ENCODE data around the gene CACNA1H. TPM values are rescaled to one million over a fixed set of nuclear protein-coding genes. Genes with fewer than 3 reads are reported as not detected.

Gene CACNA1H
- total RNA-seq, 2 donors from 2014 or later = 0.68 to 1.7 TPM

GRCh38 chr16:1160773-1161348 lies 8.0 kb downstream of the CACNA1H start:
- ATAC-seq = no peak
- H3K27ac Mint-ChIP-seq = no peak overlapping the region
- DNase-seq (ENCODE audit: low spot score in 2 of 2) = no peak
- no peaks in the 10 kb centered on the region for H3K36me3 Mint-ChIP-seq
- H3K9me3 Mint-ChIP-seq = no peaks in the 10 kb centered on the region

- Mint-ChIP-seq H3K36me3 (no peaks in the 10 kb centered on the region), H3K9me3 (no peaks in the 10 kb centered on the region), H3K27ac (no peak overlapping the region)
- ATAC-seq (no peak), DNase-seq (ENCODE audit: low spot score in 2 of 2) (no peak)
Measured at GRCh38 chr16:1162701-1163566, 10.0 kb downstream of the CACNA1H start.

GRCh38 chr16:1163567-1164055 lies 10.7 kb downstream of the CACNA1H start:
- Mint-ChIP-seq H3K36me3 (no peaks in the 10 kb centered on the region), H3K27ac (no peak overlapping the region), H3K9me3 (no peaks in the 10 kb centered on the region)
- DNase-seq (ENCODE audit: low spot score in 2 of 2) (no peak), ATAC-seq (no peak)

DNA sequence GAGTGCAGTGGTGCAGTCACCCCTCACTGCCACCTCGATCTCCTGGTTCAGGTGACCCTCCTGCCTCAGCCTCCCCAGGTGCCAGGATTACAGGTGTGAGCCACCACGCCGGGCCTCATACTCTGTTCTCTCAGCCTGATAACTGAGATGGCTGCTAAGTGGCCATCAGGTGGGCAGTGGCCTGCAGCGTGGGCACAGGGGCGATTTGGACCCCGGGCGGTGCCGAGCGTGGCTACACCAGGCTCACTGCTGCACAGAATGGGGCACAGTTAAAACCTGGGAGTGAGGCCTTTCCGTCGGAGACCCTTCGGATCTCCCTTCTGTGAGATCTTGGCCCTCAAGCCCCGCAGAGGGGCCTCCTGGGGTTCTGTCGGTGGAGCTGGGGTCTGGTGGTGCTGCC lies 11.5 kb downstream of the CACNA1H start:
- Mint-ChIP-seq H3K27ac (no peak overlapping the region), H3K36me3 (no peaks in the 10 kb centered on the region), H3K9me3 (no peaks in the 10 kb centered on the region)
- ATAC-seq = no peak
- no peak for DNase-seq (ENCODE audit: low spot score in 2 of 2)

DNA sequence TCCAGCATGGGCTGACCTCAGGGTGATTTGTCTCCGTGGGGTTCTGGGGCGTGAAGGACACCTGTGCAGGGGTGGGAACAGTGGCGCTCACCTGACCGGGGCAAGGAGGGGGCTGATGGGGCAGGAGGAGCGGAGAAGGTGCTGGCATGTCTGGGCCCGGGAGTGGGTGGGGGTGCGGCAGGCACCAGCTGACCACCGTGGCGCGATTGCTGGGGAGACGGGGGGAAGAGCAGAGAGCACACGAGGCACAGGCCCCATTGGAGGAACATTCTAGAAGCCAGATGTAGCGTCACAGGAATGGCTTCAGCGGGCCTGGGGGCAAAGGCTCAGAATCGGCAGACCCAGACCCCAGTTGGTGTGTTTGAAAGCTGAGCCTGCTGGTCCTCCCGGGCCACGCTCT lies 12.1 kb downstream of the CACNA1H start:
- no peak overlapping the region for H3K27ac Mint-ChIP-seq
- H3K9me3 Mint-ChIP-seq = no peaks in the 10 kb centered on the region
- ATAC-seq = no peak
- H3K36me3 Mint-ChIP-seq = no peaks in the 10 kb centered on the region
- DNase-seq (ENCODE audit: low spot score in 2 of 2) = no peak

- ATAC-seq (no peak), DNase-seq (ENCODE audit: low spot score in 2 of 2) (no peak)
- H3K36me3 Mint-ChIP-seq = no peaks in the 10 kb centered on the region
- H3K9me3 Mint-ChIP-seq = no peaks in the 10 kb centered on the region
- H3K27ac Mint-ChIP-seq = peak overlapping the region in 1 of 2 donors; percentile 68
Measured at GRCh38 chr16:1165511-1165910, 12.6 kb downstream of the CACNA1H start.

DNA sequence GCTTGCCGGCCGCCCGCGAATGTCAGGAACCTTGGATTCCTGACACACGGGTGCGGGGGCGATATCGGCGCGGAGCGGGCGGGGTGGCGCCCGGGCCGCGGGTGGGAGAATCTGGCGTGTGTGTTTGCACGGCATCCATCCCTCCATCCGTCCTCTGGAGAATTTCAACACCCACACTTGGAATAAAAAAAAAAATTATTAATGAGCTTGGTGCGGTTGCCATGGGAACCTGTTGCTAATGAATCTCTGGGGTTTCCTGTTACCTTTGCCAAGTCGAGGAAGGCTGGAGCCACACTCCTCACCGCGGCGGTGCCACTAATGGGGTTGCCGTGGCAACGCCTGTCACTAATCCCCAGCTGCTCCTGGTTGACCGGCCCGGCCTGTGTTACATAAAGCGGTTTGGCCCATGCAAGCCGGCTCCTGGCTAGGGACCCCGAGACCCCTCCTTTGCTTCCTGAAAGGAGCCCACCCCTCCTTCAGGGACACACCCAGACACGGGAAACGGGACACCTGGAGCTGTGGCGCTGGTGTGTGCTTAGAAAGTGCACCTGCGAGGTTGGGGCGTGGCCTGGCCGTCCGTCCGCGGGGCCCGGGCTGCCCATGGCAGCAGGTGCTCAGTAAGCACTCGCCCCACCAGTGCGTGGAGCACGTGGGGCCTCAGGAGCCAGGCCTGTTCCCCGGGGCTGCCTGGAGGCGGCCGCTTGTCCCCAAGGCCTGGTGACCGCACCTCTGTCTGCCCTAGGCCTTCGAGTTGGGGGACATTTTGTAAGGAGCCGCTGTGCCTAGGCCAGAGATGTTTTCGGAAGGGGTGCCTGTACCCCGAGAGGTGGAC lies 14.6 kb downstream of the CACNA1H start:
- Mint-ChIP-seq H3K9me3 (no peaks in the 10 kb centered on the region), H3K36me3 (no peaks in the 10 kb centered on the region), H3K27ac (no peak overlapping the region)
- ATAC-seq (no peak), DNase-seq (ENCODE audit: low spot score in 2 of 2) (no peak)

DNA sequence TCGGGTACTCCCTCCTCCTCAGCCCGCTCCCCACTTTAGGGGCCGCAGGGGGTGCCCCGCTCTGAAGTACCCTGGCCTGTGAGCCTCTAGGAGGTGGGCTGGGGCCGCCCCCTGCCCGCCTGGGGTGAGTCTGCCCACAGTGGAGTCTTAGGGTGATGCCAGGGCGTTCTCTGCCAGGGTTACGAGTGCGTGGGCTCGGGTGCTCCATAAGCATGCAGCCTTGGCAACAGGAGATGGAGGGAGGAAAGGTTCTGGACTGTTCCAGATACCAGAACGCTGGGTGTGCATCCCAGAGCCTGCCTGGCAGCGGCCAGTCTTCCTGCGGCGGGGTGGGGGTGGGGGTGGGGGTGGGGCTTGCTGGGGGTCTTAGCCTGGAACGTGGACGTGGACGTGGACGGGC lies 15.9 kb downstream of the CACNA1H start:
- no peaks in the 10 kb centered on the region for H3K36me3 Mint-ChIP-seq
- DNase-seq (ENCODE audit: low spot score in 2 of 2) = no peak
- no peaks in the 10 kb centered on the region for H3K9me3 Mint-ChIP-seq
- no peak overlapping the region for H3K27ac Mint-ChIP-seq
- ATAC-seq = no peak

DNA sequence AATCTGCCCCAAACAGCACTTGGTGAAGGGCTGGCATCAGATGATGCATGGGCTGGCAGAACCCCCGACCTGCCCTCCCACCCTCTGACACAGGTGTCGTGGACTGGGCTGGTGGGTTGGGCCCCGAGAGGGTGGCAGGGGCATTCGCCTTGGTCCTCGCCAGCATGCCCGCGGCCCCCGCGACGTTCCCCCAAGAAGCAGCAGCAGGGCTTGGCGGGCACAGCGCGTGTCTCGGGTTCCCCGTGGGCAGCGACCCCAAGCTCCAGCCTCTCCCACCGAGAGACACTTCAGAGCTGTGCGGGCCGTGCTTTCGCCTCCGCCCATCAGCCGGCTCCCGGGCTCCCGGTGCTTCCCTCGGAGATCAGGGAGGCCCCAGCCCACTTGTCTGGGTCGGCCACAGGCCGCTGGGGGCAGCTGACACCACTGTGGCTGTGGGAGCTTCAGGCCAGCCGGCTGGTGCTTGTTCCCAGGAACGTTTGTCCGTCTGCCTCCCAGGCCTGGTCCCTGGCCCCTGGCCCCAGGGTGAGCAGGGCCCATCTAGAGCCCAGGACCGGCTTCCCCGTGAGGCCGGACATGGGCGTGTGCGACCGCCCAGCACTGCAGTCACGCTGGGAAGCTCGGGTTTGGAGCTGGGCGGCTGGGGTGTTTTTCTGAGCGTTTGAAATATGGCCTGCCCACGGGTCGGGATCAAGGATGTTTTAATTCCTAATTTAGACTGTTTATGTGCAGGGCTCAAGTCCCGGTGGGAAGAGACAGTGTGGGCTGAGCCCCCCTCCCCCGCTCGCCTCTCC lies 16.6 kb downstream of the CACNA1H start:
- no peak overlapping the region for H3K27ac Mint-ChIP-seq
- no peak for DNase-seq (ENCODE audit: low spot score in 2 of 2)
- no peaks in the 10 kb centered on the region for H3K36me3 Mint-ChIP-seq
- no peak for ATAC-seq
- no peaks in the 10 kb centered on the region for H3K9me3 Mint-ChIP-seq

GRCh38 chr16:1170076-1170418 lies 17.1 kb downstream of the CACNA1H start:
- no peaks in the 10 kb centered on the region for H3K36me3 Mint-ChIP-seq
- DNase-seq (ENCODE audit: low spot score in 2 of 2) = no peak
- H3K9me3 Mint-ChIP-seq = no peaks in the 10 kb centered on the region
- ATAC-seq = no peak
- H3K27ac Mint-ChIP-seq = no peak overlapping the region

GRCh38 chr16:1171001-1171400 lies 18.1 kb downstream of the CACNA1H start:
- Mint-ChIP-seq H3K36me3 (no peaks in the 10 kb centered on the region), H3K27ac (no peak overlapping the region), H3K9me3 (no peaks in the 10 kb centered on the region)
- DNase-seq (ENCODE audit: low spot score in 2 of 2) (no peak), ATAC-seq (no peak)

DNA sequence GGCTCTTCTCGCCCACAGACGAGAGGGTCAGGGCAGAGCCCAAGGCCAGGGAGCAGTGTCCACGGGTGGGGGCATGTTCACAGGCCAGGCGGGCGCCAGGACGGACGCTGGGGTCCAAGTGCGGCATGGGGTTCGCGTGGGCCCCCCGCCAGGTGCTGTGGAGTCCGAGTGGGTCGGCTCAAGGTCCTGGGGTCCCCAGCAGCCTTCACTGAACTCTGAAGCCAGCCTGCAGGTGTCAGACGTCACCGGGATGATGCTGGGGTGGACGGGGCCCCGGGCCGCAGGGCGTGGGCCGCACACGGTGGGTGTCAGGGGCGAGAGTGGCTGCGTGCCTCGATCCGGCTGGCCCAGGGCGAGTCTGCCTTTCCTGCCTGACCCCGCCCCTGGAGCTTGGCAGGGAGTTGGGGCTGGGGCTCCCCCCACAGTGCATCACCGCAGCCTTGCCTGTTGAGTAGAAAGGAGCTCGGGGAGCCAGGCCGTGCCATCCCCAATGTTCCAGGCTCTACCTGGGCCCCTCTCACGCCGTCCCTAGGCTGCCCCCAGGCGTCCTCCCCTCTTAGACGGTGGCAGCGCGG lies 19.0 kb downstream of the CACNA1H start:
- no peaks in the 10 kb centered on the region for H3K9me3 Mint-ChIP-seq
- no peak overlapping the region for H3K27ac Mint-ChIP-seq
- H3K36me3 Mint-ChIP-seq = no peaks in the 10 kb centered on the region
- DNase-seq (ENCODE audit: low spot score in 2 of 2) = no peak
- ATAC-seq = no peak

DNA sequence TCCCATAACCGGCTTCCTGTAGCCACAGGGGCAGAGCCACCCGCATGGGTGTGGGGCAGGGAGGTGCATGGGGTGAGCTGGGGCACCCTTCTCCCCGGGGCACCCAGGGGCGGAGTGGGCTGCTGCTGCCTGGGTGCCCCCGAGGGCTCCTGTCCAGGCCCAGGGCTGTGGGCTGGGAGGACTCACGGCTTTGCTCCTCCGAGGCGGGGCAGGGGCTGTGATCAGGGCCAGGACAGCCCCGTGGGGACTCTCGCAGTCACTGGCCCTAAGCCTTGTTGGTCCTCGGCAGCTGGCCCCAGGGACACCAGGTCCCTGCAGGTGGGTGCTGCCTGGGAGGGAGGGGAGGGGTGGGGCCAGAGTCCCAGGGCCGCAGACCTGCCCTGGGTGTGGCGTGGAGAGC lies 19.7 kb downstream of the CACNA1H start:
- H3K36me3 Mint-ChIP-seq = no peaks in the 10 kb centered on the region
- no peak overlapping the region for H3K27ac Mint-ChIP-seq
- H3K9me3 Mint-ChIP-seq = no peaks in the 10 kb centered on the region
- ATAC-seq (no peak), DNase-seq (ENCODE audit: low spot score in 2 of 2) (no peak)

DNA sequence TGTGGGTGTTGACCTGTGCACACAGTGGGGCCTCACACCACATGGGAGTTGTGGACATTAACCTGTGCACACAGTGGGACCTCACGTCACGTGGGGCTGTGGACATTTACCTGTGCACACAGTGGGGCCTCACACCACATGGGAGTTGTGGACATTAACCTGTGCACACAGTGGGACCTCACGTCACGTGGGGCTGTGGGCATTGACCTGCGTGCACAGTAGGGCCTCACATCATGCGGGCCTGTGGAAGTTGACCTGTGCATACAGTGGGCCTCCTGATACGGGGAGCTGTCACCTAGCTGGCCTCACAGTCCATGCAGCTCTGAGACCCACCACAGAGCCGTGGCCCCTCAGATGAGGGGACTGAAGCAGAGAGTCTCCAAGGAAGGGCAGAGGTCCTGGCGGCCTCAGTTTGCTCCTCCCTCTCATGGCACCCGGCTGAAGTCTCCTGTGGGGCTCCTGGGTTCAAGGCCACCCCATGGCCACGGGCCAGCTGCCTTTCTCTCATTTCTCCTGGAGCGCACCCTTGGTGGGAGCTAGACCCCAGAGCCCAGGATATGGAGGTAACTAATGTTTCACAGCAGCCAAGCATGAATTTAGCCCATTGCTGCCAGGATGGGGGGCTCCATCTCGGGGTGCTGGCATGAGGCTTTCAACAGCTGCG lies 21.0 kb downstream of the CACNA1H start:
- no peak for DNase-seq (ENCODE audit: low spot score in 2 of 2)
- no peak for ATAC-seq
- Mint-ChIP-seq H3K36me3 (no peaks in the 10 kb centered on the region), H3K9me3 (no peaks in the 10 kb centered on the region), H3K27ac (no peak overlapping the region)

DNA sequence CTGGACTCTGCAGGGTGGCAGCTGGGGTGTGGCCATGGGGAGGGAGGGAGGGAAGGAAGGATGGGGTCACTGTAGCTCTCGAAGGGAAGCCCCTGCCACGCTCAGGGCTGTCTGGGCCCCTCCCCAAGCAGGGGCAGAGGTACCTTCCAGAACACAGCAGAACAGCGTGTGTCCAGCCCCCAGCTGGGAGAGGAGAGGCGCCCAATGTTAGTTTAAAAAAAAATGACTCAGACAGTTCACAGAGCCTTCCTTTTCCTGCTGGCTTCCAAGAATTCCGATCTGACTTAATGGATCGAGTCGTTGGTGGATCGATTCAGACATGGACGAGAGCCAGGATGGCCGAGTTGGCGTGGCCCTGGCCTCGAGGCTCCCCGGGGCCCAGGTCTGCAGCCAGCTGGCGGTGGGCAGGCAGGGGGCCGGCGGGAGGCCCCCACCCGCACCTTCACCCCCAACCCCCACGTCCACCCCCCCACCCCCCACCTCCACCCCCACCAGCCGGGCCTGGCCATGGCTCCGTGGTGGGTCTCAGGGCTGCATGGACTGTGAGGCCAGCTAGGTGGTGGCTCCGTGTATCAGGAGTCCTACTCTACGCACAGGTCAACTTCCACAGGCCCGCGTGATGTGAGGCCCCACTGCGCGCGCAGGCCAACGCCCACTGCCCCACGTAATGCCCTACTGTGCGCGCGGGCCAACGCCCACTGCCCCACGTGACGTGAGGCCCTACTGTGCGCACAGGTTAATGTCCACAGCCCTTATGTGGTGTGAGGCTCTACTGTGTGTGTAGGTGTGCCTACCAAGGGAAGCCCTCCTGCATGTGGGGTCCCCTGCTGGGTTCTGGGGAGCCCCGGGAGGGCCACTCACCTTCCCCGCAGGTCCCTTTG lies 21.8 kb downstream of the CACNA1H start:
- no peak for DNase-seq (ENCODE audit: low spot score in 2 of 2)
- no peaks in the 10 kb centered on the region for H3K36me3 Mint-ChIP-seq
- no peak overlapping the region for H3K27ac Mint-ChIP-seq
- ATAC-seq = no peak
- no peaks in the 10 kb centered on the region for H3K9me3 Mint-ChIP-seq

Data from activated naive CD4-positive, alpha-beta T cell treated with anti-CD3 and anti-CD28 coated beads, Interleukin-2, amount 50 U/mL, for 72 hours (primary cell).